HG03064 (cell line): Measurements from ENCODE around the gene KCNH3.
"Not testable (repeated sequence)": the region's sequence is repeated elsewhere in the genome, so short reads cannot be mapped to it uniquely, and the experiment has no call there.

ENCODE experiments used
- ATAC-seq: cut with Tn5 transposase; IDR thresholded peaks from one replicate; pipeline ENCODE4 v1.9.1; 2021; ENCODE audit warnings: low read depth; ENCODE audit not compliant: unreplicated experiment

KCNH3 gene

DNA sequence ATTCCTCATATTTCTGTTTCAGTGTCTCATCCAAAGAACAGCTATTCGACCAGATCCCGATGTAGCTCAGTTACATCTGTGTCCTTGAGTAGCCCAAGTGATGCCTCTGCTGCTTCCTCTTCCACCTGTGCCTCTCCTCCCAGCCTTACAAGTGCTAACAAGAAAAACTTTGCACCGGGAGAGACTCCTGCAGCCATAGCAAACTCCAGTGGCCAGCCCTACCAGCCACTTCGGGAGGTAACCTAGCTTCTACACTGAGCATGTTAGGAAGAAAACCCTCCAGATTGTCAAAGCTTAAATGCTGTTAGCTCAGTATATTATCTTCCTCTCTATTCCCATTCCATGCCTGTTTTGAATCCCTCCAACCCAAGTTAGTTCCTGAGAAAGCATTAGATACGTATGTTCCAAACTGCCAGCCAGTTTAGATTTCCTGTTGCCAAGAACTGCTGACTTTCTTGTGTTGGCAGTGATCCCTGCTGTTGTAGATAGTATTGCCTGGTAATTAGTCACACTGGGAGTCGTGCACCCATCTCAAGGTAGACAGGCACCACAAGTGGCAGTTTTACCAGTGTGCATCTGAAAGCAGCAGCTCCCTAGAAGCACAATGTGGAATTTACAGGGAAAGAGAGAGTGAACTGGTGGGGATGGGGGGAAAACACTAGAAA, 14.0 kb upstream of the KCNH3 start:
- no peak for ATAC-seq

GRCh38 chr12:49525942-49526341, 12.9 kb upstream of the KCNH3 start:
- ATAC-seq: no peak

- ATAC-seq: no peak
Observed at GRCh38 chr12:49527361-49528130, 11.3 kb upstream of the KCNH3 start.

DNA sequence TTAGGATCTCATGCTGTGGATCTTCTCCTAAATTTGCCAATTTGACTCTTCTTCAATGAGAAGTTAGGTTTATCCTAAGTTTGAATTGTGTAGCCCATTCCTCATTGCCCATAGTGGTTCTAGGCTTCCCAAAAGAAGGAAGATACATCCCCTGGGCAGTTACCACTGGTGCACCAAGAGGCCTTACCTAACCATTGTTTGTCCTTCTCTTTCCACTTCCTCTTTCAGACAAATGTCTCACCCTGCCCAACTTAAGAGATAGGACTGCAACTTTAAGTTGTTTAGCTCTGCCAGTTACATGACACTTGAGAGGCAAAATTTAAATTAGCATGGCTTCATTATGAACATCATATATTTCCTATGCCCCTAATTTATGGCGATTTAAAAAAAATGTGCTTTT, 9.4 kb upstream of the KCNH3 start:
- no peak for ATAC-seq

DNA sequence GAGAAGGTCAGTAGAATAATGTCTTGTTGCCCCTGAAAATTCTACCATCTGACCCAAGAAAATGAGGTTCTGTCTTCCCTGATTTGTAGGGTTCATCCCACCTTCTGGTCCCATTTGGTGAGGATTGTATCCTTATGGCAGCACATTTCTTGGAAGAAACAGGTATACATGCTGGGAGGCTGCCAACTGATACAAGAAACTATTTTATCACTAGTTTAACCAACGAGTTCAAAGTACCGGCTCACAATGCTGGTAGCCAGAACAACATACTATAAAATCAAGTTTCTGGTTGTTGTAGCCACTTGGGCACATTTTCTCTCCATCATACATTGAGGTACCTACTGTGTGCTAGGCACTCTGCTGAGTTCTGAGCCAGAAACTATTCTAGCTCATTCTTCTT, 7.1 kb upstream of the KCNH3 start:
- ATAC-seq: no peak

- ATAC-seq: no peak
Observed at GRCh38 chr12:49533331-49533730, 5.5 kb upstream of the KCNH3 start.

DNA sequence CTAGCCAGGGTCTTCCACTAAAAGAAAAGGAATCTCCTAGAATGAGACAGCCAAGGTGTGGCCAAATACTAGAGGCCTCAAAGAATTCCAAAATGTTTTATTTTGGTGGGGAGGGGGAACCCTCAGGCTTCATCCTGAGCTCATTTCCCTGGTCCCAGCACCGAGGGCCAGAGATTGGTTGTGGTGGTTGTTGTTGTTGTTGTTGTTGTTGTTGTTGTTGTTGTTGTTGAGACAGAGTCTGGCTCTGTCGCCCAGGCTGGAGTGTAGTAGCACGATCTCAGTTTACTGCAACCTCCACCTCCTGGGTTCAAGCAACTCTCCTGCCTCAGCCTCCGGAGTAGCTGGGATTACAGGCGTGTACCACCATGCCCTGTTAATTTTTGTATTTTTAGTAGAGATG, 4.7 kb upstream of the KCNH3 start:
- not testable (repeated sequence) for ATAC-seq

GRCh38 chr12:49534731-49535278, 4.0 kb upstream of the KCNH3 start:
- ATAC-seq: no peak

- ATAC-seq: no peak
Observed at GRCh38 chr12:49535921-49536525, 2.8 kb upstream of the KCNH3 start.

- ATAC-seq: no peak
Observed at GRCh38 chr12:49536526-49537071, 2.2 kb upstream of the KCNH3 start.

DNA sequence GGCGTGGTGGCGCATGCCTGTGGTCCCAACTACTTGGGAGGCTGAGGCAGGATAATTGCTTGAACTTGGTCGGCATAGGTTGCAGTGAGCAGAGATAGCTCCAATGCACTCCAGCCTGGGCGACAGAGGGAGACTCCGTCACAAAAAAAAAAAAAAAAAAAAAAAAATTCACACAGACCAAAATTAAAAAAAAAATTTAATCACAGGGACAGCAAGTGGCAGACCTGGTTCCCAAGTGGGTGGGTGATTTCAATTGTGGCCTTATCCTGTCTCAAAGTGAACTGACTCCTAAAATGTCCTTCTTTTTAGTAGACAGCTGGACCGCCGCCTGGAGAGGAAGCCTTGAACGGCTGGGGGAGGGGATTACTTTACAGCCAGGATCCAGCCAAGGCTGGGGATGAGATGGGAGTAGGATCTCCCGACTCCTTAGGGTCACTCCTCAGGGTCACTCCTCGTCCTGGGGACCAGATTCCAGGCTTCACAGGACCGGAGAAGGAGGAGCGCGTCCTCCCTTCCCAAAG, 1.5 kb upstream of the KCNH3 start:
- no peak for ATAC-seq

DNA sequence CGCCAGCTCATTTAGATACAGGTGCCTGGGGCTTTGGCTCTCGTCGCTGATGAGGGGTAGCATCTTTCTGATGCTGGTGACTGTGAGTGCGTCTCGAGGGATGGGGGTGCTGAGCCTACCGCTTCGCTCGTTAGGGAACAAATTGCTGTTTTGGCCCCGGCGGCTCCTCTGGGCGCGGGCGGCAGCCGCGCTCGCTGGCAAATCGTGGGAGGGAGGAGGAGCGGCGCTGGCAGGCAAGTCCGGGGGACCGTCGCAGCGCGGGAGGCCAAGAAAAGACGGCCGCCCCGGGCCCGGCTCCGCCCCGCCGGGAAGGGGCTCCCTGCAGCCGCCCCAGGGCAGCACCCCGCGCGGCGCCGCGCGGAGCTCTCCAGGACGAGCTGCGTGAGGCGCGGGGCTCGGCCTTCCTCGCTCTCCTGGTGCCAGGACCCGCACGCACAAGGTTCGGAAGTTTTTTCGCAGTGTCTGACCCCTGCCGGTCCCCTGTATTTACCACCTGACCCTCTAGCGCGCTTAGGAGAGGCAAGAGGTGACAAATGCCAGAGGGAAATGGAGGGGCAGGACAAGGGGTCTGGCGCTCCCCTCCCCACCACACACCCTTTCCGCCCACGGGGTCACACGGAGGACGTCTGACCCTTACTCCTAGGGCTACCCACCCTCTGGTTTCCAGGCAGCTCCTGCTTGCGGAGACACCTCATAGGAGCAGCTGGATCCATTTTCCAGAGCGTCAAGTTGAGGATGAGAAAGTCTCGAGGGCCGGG, 899 bp upstream of the KCNH3 start:
- ATAC-seq: no peak

- no peak for ATAC-seq
Observed at GRCh38 chr12:49539406-49540228, 787 bp downstream of the KCNH3 start.

GRCh38 chr12:49540229-49541139, 1.7 kb downstream of the KCNH3 start:
- ATAC-seq: no peak

GRCh38 chr12:49541140-49541861, 2.5 kb downstream of the KCNH3 start:
- no peak for ATAC-seq

- no peak for ATAC-seq
Observed at GRCh38 chr12:49541911-49542505, 3.2 kb downstream of the KCNH3 start.

- ATAC-seq: no peak
Observed at GRCh38 chr12:49542592-49543160, 3.8 kb downstream of the KCNH3 start.
